GM21717 (cell line): ENCODE results near the gene ALOXE3.
"Not testable (repeated sequence)": the region's sequence is repeated elsewhere in the genome, so short reads cannot be mapped to it uniquely, and the experiment has no call there.

Source experiments
- ATAC-seq: cut with Tn5 transposase; IDR thresholded peaks from one replicate; pipeline ENCODE4 v1.9.1; 2021; ENCODE audit warnings: mild to moderate bottlenecking, moderate library complexity; ENCODE audit not compliant: unreplicated experiment

ALOXE3 gene

DNA sequence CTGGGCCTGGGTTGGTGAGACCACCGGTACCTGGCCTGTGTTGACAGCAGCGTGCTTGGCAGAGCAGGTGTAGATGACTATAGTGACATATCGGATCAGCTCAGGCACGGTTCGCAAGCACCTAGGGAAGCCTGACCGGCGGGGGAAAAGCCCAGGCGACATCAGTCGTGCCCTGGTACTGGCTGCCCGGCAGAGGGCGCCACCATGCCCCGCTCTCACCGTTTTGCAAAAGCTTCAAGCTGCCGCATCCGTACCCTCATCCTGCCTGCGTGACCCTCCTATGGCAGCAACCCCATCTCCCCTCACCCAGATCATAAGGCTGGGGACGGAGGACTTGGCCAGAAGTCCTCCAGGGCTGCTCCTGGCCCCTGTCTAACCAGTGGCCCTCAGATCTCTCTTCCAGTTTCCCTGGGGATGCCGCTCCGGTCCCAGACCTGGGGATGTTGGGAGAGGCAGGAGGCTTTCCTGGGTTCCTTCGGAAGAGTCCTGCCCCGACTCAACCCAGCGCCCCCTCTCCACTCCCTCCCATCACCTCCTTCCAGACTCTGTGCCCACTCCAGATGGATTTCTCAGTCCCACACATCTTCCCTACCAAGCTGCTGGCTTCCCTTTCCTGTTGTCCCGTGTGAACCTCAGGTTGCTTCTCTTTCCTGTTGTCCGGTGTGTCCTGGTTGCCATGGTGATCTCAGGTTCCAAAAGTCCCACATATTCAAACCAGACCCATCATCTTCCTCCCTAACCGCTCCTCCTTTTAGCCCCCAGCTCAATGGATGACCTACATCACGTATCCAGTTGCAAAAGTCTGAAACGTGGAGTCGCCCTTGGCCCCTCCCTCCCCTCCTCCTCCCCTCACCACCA lies 44.5 kb downstream of the ALOXE3 start:
- ATAC-seq: no peak

DNA sequence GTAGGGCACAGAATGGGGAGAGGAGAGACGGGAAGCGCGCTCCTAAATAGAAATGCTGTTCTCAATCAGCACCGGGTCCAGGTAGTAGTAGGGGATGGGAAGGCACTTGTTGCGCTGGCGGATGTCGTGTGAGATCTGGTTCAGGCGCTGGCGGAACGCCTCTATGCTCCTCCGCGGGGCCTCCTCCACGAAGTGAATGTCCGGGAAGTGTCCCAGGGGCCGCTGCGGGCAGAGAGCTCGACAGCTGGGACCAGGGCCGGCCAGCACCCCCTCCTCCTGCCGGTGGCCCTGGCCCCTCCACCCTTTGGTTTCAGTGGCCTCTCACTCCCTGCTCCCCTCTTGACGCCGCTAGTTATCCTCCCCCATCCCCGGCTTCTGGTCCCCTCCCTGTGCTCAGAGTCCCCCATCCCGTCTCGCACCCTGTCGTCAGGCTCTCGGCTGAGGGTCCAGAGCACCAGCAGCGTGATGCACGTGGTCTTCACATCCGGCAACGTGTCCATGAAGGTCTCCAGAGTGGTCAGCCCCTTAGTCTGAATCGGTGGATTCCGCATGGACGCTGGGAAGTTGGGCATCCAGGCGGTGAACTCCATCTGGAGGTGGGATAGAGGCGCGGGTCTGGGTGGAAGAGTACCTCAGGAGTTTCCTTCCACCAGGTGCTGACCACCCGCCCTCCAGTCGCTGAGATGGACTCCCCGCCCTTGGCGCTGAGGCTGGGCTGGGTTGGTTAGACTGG lies 45.4 kb downstream of the ALOXE3 start:
- no peak for ATAC-seq

DNA sequence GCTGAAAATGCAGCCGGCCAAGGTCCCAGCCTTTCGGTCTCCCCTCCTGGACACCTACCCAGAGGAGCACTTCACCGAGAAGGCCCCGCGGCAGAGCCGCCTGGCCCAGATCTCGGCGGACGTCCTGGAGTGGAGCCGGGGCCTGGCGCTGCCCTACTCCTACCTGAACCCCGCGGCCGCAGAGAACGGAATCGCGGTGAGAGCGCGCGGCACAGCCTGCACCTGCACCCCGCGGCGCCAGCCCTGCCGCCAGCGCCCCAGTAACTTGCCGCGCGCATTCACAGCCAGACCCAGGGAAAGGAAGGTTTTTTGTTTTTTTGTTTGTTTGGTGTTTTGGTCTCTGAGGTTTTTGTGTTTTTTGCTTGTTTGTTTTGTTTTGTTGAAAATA lies 46.0 kb downstream of the ALOXE3 start:
- ATAC-seq: no peak

DNA sequence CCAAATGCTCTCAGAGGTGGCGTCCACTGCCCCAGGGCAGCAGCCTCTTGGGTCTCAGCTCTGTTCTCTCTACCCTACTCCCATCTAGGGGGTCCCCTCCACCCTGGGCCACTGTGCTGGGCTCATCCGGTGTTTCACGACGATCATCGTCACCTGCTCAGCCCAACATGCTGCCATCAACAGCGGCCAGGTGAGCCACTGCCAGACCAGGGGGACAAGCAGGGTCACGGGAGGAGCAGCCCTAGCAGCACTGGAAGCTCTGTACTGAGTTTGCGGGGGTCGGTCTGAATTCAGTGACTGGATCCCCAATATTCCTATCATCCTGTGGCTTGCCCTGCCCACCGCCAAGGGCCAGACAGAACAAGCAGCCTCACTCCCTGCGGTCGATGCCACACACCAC lies 46.8 kb downstream of the ALOXE3 start:
- no peak for ATAC-seq

DNA sequence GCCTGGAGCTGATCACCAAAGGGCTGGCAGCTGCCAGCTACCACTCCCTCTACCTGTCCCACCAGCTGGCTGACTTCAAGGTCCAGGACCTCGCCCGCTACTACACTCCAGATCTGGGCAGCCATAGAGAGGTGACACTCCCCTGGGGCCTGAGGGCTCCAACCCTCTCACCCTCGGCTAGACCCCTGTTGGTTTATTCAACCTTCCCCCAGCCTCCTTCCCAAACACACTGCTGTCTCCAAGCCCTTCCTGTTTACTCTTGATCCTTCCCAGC lies 48.8 kb downstream of the ALOXE3 start:
- no peak for ATAC-seq

DNA sequence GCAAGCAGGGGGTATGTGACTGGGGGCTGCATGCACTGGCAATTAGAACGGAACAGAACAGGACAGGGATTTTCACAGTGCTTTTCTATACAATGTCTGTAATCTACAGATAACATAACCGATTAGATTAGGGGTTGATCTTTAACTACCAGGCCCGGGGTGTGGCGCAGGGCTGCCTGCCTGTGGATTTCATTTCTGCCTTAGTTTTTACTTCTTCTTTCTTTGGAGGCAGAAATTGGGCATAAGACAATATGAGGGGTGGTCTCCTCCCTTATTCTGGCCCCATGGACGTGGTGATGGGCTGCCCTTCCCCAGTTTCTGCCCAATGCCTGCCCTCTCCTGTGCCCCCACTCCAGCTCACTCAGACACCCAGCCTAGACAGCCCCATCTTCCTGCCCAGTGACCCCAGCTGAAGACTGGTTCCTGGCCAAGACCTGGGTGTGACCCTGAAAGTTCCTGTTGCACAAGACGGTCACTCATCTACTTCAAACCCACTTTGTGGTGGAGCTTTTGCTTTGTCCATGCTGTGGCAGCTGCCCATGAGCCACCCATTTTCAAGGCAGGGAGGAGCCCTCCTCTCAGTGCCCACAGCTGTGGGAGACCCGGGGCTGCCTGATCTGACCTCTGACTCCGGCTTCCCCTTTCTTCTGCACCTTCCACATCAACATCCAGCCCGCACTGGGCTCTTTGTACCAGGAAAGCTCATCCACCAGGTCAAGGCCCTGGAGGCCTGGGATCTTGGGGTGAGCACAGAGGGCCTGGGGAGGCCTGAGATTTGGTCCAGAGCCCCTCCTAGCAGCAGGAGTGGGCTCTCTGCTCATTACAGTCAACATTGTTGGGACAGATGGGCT lies 49.4 kb downstream of the ALOXE3 start:
- no peak for ATAC-seq

DNA sequence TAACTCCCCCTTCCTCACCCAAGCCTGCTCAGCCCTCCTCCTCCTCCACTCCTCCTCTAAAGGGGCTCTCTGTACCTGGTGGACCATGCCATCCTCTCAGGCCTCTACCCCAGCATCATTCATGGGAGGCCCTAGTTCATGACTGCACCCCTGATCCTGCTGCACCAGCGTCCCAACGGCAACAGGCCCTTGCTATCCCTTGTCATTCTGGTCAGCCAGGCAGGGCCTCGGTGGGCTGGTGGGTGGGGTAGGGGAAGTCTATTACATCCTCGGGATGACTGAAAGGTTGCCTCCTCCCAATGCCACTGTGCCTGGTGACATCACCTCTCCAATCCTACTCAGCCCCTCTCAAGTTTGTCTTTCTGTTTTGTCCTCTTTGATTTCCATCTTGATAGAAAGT lies 50.5 kb downstream of the ALOXE3 start:
- ATAC-seq: no peak

DNA sequence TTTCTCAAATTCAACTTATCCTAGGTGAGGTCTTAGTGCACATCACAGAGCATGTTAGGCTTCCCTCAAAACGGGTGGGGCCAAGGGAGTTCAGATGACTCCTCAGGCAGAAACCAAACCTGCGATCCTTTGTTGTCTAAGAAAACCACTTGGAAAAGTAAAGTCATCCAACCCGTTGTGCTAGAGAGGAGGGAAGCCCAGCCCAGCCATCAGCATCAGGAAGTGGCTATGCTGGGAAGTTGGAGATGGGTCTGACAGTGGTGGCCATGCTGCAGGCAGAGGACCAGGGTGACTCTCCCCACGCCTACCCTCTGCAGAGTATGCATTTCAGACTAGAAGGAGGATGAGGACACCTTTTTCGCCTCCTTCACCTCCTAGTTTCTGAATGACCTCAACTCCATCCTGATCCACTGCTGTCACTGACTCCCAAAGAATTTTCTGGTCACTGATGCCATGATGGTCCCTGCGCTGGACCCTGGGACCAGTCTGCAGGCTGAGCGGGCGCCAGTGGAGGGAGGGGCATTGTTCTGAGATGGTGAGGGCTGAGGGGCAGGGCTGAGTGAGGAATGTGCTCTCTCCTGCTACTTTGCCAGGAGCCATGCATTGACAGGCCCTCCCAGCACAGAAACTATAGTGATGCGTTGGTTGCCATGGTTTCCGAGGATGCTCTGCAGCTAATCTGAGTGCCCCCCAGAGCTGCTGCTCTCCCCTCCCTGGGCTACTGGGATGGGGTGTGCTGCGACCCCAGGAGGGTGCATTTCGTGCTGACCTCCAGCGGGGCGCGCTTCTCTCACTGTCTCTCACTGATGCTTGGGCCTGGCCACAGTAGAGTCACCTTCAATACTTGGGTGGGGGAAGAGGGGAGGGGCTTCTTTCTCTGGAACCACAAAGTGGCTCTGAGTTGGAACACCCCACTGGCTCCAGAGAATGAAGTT lies 51.2 kb downstream of the ALOXE3 start:
- ATAC-seq: no peak

DNA sequence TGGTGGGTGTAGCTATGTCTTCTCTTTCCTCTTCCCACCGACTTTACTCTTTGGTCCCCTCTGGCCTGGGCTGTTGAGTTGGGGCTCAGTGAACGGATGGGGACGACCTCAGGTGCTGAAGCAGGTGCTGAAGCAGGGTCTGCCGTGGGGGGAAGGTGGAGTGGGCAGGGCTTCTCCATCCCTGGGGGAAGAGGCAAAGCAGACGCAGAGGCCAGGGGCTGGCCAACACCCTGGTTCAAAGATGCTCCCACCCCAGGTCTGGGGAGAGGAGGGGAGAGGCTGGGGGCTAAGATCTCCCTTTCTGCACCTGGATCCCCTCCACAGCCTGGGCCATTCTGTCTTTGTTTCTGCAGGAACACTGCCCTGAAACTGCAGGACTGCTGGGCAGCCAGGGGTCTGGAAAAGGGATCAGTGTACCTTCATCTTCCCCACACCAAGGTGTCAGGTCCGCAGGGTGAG lies 53.7 kb downstream of the ALOXE3 start:
- no peak for ATAC-seq

DNA sequence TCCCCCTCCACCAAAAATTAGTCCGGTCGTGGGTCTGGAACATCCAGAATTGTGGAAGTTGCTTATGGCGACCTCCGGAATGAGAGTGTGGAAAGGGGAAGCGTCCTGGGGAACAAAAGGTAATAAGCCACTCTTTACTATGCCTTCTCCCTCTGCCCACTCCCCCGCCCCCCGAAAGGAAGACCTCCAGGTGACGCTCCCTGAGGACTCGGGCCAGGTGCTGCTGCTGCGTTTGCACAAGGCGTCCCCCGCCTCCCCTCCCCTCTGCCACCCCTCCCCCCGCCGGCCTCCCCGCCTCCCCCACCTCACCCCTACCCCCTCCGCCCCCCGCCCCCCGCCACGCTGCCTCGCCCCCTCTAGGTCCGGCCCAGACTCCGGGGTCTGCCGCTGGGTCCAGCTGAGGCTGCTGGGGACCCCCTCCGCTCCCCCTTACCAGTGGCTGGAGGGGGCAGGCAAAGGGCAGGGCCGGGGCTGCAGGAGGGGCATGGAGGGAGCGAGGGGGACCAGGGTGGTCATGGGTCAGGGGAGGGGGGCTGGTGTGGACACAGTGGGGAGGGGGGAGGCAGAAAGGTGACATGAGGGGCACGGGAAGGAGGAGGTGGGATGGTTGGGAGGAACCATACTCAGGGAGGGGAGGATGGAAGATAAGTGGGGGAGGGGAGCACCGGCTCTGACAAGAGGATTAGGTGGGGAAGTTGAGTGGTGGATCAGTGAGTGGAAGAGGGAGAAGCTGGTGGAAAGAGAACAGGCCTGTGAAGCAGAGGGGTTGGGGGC lies 54.4 kb downstream of the ALOXE3 start:
- ATAC-seq: no peak

DNA sequence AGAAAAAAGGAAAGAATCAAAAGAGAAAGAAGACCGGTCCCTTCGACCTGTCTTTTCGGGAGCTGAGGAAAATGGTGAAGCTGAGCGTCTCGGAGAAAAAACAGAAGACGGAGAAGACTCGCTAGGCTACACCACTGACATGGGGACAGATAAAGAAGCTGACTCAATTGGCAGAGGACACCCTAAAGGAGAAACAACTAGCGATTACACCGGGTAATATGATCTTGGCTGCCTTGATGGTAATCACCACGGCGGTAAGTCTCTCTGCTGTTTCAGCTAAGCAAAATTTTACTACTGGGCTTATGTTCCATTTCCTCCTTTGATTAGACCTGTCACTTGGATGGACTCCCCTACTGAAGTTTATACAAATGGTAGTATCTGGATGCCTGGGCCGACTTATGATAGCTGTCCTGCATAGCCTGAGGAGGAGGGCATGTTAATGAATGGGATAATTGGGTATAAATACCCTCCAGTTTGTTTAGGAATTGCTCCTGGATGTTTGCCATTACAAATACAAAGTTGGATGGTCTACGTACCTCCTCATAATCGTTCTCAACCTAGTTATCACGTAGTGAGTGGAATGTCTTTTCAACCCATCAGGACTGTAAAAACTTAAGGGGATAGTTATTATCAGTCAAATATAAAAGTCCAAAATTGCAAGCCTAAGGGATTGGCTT lies 55.4 kb downstream of the ALOXE3 start:
- ATAC-seq: no peak

DNA sequence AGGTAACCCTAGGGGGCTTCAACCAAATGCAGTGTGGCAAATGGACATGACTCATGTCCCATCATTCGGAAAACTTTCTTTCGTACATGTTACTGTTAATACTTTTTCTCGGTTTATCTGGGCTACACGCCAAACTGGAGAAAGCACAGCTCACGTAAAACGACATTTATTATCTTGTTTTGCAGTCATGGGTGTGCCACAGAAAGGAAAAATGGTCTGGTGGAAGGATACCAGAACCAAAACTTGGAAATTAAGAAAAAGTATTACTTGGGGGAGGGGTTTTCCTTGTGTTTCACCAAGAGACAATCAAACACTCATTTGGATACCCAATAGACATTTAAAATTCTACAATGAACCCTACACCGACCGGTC lies 55.9 kb downstream of the ALOXE3 start:
- no peak for ATAC-seq

DNA sequence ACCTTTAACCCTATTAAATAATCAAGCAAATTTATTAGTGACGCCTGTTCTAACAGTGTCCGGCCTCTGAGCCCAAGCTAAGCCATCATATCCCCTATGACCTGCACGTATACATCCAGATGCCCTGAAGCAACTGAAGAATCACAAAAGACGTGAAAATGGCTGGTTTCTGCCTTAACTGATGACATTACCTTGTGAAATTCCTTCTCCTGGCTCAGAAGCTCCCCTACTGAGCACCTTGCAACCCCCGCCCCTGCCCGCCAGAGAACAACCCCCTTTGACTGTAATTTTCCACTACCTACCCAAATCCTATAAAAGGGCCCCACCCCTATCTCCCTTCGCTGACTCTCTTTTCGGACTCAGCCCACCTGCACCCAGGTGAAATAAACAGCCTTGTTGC lies 56.5 kb downstream of the ALOXE3 start:
- not testable (repeated sequence) for ATAC-seq

DNA sequence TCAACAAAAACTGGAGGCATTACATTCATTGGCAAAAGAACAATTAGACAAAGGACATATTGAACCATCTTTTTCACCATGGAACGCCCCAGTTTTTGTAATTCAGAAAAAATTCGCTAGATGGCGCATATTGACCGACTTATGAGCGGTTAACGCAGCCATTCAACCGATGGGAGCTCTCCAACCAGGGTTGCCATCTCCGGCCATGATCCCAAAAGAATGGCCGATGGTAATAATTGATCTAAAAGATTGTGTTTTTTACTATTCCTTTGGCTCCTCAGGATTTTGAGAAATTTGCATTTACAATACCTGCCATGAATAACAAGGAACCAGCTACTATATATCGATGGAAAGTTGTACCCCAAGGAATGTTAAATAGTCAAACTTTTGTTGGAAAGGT lies 58.0 kb downstream of the ALOXE3 start:
- ATAC-seq: no peak

DNA sequence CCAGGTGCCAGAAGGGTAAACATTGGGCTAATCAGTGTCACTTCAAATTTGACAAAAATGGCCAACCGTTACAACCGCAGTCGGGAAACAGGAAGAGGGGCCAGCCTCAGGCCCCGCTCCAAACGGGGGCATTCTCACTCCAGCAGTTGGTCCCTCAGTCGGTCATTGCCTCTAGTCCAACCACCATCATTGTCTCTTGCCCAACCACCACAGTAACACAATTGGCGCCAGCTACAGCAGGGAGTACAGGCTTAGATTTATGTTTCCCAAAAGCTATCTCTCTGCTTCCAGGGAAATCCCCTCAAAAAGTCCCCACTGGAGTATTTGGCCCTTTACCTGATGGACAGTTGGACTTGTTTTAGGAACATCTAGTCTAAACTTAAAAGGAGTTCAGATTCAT lies 59.2 kb downstream of the ALOXE3 start:
- no peak for ATAC-seq

DNA sequence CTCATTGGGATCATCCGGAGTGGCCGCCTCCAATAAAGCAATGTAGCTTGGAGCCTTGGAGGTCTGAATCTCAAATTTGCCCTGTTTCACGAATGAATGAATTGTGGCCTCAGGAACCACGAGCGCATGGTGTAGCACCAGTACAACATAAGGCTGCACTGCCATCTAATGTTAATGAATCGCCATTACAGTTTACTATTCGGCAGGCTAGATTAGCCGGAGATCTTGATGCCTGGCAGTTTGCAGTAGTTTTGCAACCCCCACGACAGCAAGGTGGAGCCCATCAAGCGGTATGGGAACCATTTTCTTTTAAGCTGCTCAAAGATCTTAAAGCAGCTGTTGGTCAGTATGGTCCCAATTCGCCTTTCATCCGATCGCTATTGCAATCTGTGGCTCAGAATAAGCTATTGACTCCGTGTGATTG lies 60.6 kb downstream of the ALOXE3 start:
- ATAC-seq: no peak

DNA sequence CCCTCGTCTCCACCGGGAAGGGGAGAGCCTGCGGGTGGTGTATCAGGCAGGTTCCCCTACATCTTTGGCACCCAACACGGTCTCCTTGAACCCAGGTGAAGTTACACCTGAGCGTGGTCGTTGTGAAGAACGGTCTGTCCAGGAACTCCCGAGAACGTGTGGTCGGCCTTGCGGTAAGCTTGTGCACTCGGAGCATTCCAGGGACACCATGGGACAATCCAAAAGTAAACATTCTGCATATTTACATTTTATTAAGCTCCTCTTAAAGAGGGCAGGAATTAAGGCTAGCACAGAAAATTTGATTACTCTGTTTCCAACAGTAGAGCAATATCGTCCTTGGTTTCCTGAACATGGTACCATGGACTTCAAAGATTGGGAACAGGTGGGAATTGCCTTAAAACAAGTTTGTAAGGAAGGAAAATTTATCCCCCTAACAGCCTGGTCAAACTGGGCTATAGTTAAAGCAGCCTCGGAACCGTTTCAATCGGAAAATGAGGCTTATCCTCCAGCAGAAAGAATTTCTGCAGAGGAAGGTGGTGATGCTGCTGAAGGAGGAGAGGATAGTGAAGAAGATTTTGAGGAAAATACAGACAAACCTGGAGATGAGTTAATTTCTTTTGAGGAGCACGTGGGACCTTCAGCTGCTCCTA lies 61.2 kb downstream of the ALOXE3 start:
- no peak for ATAC-seq

DNA sequence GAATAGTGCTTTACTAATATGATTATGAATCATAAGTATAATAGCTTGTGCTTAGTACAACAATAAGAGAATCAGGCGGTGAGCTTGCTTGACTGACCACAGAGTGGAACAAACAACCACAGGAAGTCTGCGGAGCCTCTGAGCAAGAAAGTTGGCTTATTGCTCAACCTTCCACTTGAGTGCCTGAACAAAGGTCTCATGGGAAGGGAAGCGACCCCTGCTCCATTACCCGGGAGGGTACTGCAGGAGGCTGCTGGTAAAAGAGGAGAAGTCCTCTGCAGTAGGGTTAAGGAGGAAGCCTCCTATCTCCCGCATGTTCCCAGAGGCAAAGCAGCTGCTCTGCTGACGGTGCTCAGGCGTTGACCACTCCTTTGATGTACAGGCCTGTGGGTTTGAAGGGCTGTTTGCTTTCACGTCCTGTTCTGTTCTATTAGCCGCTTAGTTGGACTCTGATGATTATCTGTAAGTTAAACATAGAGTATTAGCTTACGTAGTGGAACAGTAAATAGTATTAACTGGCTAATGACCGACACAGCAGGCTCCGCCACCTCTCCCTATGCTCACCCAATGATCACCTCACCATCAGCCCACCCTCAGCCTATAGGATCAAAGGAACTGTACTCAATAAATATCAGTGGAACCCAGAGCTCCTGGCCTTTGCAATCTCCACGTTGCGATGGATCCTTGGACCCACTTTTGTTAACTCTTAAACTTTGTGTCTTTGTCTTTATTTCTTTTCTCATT lies 61.9 kb downstream of the ALOXE3 start:
- ATAC-seq: no peak
